Renal pelvis (tissue), 4 donors: ENCODE results near the gene VAT1L. TPM values are rescaled to one million over a fixed set of nuclear protein-coding genes. Genes with fewer than 3 reads are reported as not detected.

Source experiments
- DNase-seq: peaks from one replicate; pipeline ENCODE4 v3.0.0-alpha.2; 2013
- polyA plus RNA-seq, 3 donors: library from polyadenylated mRNA; unstranded; fragments of 120-200 nt; gene quantifications; one replicate each; pipeline ENCODE4 v1.2.1, GENCODE V29; 2013; ENCODE audit not compliant: insufficient read length in 3 of 3

VAT1L gene
- polyA plus RNA-seq, 3 donors, result 3.4 to 6.4 (median 3.7) TPM

DNA sequence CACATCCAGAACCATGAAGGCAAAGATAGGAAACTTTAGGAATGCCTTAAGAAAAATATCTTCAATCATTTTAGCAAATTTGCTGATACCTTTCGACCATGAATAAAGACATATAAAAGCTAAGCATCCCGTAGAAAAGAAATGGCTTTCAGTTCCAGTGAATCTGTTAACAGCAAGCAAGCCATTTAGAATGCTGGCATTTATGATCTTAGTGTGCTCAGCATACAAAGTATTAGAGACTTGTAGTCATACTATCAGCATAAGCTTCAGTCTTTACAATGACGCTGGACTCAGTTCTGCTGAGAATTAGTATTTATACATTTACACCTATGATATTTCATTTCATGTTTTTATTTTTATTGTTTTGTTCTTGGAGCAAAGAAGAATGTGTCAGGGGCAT lies 38.7 kb downstream of the VAT1L start:
- no peak for DNase-seq

GRCh38 chr16:77833921-77834634 lies 45.7 kb downstream of the VAT1L start:
- DNase-seq, result no peak

DNA sequence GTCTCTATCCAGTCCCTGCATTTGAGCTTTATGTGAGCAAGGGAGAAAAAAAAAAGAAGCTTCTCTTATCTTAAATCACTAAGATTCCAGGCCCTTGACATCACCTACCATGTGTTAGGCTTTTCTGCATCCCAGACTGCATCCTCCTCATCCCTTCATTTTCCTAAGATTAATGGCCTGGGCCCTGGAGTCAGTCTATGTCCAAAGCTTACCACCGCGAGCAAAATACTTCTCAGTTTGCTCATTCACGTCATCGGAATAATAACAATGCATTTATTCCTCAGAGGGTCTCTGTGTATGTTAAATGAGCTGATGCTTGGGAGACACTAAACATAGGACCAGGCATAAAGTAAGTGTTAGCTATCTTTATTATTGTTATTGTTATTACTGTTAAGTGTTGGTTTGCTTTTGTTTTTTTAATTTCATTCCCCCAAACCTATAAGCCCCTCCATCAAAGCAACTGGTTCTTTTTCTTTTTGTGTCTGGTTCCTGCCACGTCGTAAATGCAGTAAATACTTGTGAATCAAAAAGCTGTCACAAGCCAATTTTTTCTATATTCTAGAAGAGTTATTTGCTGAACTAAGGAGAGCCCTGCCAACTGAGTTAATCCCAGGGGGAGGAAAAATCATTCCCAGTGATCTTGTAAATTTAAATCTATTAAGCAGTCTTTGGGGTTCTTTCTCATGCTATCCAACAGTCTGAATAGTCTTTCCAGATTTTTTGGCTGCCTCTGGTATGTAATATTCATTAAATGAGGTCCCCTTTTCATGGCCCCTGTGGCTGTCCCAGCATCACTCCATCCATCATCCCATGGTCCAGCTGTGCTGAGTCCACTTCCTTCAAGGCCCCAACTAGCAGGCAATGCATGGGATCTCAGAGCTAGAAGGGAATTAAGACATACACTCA lies 46.5 kb downstream of the VAT1L start:
- peak; percentile 59 for DNase-seq

DNA sequence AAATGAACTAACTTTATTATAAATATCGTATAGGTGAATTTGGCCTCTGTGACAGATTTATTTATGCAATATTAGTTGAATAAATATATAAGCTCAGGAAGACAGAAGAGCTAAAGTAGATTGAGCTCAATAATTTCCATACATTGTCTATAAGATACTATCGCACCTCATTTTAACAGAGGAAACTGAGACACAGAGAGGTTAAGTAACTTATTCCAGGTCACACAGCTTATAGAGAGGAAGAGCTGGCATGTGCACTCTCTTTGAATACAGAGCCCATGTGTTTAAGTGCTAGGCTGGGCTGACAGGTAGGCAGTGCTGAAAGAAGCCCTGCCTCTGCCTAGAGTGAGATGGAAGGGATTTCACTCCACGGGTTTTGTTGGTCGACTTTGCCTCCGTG lies 48.4 kb downstream of the VAT1L start:
- DNase-seq, result no peak

- no peak for DNase-seq
Measured at GRCh38 chr16:77838597-77839255, 50.4 kb downstream of the VAT1L start.

DNA sequence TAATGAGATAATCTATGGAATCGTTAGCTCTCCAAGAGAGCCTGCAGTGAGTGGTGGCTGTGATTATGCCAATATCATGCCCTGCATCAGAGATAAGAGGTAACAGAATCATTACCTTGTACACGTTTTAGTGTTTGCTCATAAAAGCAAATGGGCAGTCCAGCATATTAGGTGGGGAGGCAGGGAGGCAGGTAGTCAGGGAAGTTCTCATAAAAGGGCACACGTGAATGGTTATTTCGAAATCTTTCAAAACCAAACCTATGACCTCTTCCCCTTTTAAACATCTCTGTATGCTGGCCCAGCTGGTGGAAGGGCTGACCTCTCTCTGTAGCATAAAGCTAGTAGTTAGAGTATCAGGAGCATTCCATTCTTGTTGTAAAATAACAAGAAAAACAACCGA lies 51.7 kb downstream of the VAT1L start:
- DNase-seq, result no peak

GRCh38 chr16:77840673-77841501 lies 52.5 kb downstream of the VAT1L start:
- no peak for DNase-seq

DNA sequence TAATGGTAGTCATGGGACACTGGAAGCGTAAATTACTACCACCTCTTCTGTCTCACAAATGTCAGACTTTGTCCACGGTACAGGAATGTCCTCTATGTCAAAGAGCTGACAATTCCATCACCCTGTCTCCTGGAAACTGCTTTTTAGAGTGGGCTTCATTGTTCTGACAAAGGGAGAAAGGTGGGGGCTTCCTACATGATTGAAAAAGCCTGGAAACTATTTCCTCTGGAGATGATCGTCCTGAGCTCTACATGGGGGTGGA lies 53.1 kb downstream of the VAT1L start:
- no peak for DNase-seq

DNA sequence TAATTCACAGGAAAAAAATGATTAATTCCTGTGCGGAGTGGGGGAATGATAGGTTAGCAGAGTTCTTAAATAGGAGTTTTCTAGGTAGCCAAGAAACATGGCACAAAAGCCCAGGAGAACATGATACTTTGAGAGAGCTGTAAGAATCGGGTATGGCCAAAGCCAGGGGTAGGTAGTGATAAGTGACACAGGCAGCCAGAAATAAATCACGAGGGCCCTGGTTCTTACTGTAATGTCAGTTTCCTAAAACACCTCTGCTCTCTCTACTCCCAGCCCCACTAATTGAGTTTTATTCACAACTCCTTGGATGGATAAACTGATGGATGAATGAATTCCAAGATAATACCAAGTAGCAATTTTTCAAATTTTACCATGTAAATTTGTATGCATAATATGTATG lies 54.1 kb downstream of the VAT1L start:
- DNase-seq, result no peak

GRCh38 chr16:77843405-77843804 lies 55.0 kb downstream of the VAT1L start:
- DNase-seq, result no peak

GRCh38 chr16:77844801-77845200 lies 56.4 kb downstream of the VAT1L start:
- DNase-seq, result no peak

- DNase-seq, result no peak
Measured at GRCh38 chr16:77849646-77850258, 61.4 kb downstream of the VAT1L start.

DNA sequence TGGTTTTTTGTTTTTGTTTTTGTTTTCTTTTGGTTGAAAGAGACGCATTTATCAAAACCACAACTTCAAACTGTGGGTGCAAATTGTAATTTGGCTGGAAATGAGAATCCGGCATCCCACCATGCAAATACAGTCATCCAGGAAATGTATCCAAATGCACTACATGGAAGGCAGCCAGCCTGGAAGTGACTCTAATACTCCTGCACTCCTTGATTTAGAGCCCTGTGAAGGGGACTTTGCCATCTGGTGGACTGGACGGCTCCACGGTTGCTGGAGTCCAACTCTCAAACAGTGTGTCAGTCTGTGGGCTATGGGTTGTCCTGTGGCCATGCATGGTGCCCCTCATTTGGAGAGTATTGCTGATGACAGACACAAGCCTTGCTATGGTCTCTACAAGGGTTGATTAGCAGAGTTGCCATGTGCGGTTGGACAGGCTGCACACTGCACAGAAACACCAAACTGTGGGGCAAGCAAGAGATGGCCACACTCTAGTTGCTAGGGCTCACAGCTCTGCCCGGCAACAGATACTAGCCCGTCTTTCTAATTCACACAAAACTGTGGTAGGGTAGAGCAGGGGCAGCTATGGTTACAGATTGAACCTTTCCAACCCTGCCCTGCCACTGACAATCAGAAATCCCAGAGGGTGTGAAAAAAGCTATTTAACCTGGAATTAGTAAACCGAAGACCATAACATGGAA lies 62.4 kb downstream of the VAT1L start:
- no peak for DNase-seq

DNA sequence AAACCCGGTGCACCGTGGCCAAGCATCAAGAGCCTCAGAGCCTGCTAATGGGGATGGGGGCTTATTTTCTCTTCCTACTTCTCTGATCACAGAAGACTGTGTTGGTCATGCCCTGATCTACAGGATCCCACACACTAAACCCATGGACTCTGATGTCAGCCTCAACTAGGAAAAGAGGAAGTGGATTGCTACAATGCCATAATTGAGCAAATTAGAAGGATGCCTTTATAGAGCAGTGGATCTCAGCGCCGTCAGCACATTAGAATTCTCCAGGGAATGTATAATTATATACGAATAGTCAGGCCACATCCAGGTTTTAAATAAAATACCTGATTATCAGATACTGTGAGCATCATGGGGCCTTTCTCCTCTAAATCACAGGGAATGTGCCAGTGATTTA lies 64.8 kb downstream of the VAT1L start:
- DNase-seq, result no peak

- no peak for DNase-seq
Measured at GRCh38 chr16:77856438-77857160, 68.2 kb downstream of the VAT1L start.

GRCh38 chr16:77858060-77858459 lies 69.7 kb downstream of the VAT1L start:
- DNase-seq, result no peak

DNA sequence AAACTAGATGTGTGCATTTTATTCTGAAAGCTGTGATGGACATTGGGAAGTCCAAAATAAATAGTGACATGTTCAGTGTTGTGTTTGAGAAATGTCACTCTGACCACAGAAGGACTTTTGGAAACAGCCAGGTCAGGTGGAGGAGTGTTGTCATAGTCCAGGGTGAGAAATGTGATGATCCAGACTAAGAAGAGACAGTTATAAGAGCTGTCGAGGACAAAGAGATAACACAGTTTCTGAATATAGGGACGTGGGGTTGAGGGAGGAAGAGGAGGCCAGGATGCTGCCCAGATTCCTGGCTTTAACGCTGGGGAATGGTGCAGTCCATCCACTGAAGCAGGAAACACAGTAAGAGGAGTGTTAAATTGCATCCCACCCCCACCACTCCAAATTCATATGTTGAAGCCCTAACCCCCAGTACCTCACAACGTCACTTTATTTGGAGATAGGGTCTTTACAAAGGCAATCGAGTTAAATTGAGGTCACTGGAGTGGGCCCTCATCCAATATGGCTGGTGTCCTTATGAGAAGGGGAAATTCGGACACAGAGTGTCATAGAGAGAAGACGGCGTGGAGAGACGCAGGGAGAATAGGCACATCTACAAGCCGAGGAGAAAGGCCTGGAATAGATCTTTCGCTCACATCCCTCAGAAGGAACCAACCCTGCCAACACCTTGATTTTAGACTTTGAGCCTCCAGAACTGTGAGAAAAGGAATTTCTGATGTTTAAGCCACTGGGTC lies 71.3 kb downstream of the VAT1L start:
- DNase-seq, result no peak

DNA sequence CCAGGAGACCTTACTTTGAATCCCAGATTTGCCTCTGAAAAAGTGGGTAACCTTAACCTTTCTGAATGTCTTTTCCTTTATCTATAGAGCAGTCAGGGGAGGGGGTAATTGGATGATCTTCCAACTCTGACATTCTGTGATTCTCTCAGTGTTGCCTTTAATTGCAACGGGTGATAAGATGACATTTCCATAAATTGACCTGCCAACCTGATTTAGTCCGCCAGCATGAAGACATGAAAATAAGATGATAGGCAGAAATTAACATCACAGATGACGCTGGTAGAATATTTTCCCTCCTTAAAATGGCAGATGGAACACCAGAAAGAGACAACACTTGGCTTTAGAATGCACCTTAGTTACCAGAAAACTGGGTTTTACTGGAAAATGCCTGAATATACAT lies 72.6 kb downstream of the VAT1L start:
- DNase-seq, result no peak

GRCh38 chr16:77863250-77863649 lies 74.9 kb downstream of the VAT1L start:
- no peak for DNase-seq

GRCh38 chr16:77866752-77867151 lies 78.4 kb downstream of the VAT1L start:
- no peak for DNase-seq
